Ascending aorta (tissue), 2 donors: Measurements from ENCODE around the gene ACSS3. TPM values are rescaled to one million over a fixed set of nuclear protein-coding genes. Genes with fewer than 3 reads are reported as not detected.

Source experiments
- DNase-seq, 2 donors: peaks; one replicate each; pipeline ENCODE4 v3.0.0-alpha.2; 2019; ENCODE audit warnings: low spot score in 2 of 2
- H3K27ac ChIP-seq, 2 donors: fragments of 200-600 bp; sonication (generic); one replicate each; pipeline ENCODE4 v1.5.1; 2016 to 2017; ENCODE audit warnings: mild to moderate bottlenecking in 1 of 2
- H3K27me3 ChIP-seq: fragments of 200-600 bp; sonication (generic); one replicate; pipeline ENCODE4 v1.5.1; 2017
- H3K36me3 ChIP-seq, 2 donors: fragments of 200-600 bp; sonication (generic); one replicate each; pipeline ENCODE4 v1.5.1; 2016
- H3K4me1 ChIP-seq, 2 donors: fragments of 200-600 bp; sonication (generic); one replicate each; pipeline ENCODE4 v1.5.1; 2016 to 2017; ENCODE audit warnings: mild to moderate bottlenecking in 1 of 2
- H3K4me3 ChIP-seq, 2 donors: fragments of 200-600 bp; sonication (generic); one replicate each; pipeline ENCODE4 v1.5.1; 2016 to 2017; ENCODE audit warnings: mild to moderate bottlenecking in 1 of 2
- H3K9me3 ChIP-seq, 2 donors: fragments of 200-600 bp; sonication (generic); one replicate each; pipeline ENCODE4 v1.5.1; 2016
- intact Hi-C: fragments of 100-400 bp; cut with DNase I; formaldehyde crosslinking; loops from one replicate; pipeline ENCODE4 v1.15.1; 2023
- total RNA-seq: library from RNA; depleted of rRNA; stranded (reverse); fragments of >200 nt; gene quantifications from one replicate; pipeline ENCODE4 v1.1.0, GENCODE V29; 2016
- TF ChIP-seq, protein P1 (sequence below), 3 experiments: fragments of 200-600 bp in 2 of 3; fragments of 450-650 bp in 1 of 3; sonication (generic) in 2 of 3; IDR thresholded peaks; one replicate each; pipeline ENCODE4 v1.5.1; 2016 to 2019; ENCODE audit warnings: antibody characterized with exemption in 3 of 3, mild to moderate bottlenecking in 1 of 3, moderate library complexity in 1 of 3

ACSS3 gene
- total RNA-seq, 1 donor from 2014 or later: 11.6 TPM

DNA sequence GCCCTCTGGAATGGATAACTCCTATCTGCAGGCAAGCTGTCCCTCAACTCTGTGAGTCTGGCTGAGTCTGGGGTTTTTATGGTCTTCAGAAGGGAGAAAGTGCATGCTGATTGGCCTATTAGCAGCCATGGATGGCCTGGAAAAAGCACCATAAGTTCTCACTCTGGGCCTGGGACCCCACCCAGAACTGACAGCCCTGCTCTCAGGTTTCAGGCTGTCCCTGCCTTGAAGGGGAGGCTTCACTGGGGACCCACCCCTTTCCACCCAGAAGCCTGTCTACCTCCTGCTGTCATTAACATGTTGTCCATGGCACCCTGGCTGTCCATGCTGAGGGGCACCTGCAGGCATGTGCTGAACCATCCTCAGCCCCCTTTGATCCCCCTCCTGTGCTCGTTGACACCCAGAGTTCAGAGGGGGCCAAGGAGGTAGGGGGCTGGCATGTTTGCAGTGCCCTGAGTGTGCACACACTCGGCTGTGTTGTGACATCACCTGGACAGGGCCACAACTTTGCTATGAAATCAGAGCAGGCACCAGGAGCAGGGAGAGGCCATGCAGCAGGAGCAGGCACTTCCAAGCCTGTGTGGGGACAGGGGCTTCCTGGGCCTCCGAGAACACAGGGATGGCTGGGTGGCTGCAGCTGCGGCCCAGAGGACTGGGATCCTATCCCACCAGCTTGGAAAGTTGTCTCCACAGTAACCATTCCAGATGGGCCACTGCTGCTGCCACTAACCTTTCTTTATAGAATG, 84.7 kb downstream of the ACSS3 start:
- TF ChIP-seq, protein P1, sequence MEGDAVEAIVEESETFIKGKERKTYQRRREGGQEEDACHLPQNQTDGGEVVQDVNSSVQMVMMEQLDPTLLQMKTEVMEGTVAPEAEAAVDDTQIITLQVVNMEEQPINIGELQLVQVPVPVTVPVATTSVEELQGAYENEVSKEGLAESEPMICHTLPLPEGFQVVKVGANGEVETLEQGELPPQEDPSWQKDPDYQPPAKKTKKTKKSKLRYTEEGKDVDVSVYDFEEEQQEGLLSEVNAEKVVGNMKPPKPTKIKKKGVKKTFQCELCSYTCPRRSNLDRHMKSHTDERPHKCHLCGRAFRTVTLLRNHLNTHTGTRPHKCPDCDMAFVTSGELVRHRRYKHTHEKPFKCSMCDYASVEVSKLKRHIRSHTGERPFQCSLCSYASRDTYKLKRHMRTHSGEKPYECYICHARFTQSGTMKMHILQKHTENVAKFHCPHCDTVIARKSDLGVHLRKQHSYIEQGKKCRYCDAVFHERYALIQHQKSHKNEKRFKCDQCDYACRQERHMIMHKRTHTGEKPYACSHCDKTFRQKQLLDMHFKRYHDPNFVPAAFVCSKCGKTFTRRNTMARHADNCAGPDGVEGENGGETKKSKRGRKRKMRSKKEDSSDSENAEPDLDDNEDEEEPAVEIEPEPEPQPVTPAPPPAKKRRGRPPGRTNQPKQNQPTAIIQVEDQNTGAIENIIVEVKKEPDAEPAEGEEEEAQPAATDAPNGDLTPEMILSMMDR (IDR thresholded peaks at IDR 0.05): no peak
- H3K4me1 ChIP-seq: no peaks in the 10 kb centered on the region
- peaks cover 3 to 4% of the 10 kb centered on the region in 2 donors for H3K36me3 ChIP-seq
- no peak for DNase-seq
- intact Hi-C loops: no loop called here
- no peak overlapping the region for H3K27ac ChIP-seq
- no peaks in the 10 kb centered on the region for H3K27me3 ChIP-seq
- no peak overlapping the region for H3K4me3 ChIP-seq
- H3K9me3 ChIP-seq: no peaks in the 10 kb centered on the region

DNA sequence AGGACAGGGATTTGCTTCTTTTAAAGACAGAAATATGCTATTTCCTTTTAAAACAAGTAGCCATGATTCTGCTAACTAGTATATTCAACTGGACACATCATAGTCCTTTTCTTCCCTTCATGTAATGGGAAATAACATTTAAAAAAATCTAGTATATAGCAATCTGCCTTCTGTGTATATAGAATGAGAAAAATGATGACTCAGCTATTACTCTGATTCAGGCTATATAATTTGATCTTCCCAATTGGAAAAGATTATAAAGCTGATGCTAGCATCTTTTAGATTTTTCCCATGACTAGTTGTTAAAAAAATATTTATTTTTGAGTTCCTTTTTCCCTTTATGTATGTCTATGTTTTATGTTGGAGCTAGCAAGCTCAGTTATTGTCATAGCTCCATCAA, 86.9 kb downstream of the ACSS3 start:
- no peak for DNase-seq
- Histone ChIP-seq H3K9me3 (no peaks in the 10 kb centered on the region), H3K4me1 (no peaks in the 10 kb centered on the region), H3K36me3 (peaks cover 3 to 4% of the 10 kb centered on the region in 2 donors), H3K4me3 (no peak overlapping the region), H3K27ac (no peak overlapping the region), H3K27me3 (no peaks in the 10 kb centered on the region)
- TF ChIP-seq, protein P1 (IDR thresholded peaks at IDR 0.05): no peak
- intact Hi-C loops: no loop called here

DNA sequence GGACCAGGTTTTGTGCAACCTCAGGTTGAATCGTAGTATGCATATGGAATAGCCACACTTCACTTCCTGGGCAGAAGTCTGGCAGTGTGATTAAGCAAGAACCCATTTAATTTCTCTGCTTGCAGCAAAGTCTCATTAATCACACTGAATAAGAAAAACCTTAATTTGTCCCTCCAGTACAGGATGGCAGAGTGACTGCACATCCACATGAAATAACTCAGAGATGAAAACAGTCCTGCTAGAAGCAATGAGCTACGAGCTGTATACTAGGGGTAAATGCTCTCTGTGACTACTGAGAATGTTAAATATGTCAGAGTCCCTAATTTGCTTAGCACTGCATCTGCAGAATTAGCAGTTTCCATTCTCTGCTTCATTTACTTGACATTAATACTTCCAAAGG, 88.9 kb downstream of the ACSS3 start:
- TF ChIP-seq, protein P1 (IDR thresholded peaks at IDR 0.05): no peak
- no peak for DNase-seq
- H3K27me3 ChIP-seq: no peaks in the 10 kb centered on the region
- no peak overlapping the region for H3K27ac ChIP-seq
- intact Hi-C loops: no loop called here
- no peaks in the 10 kb centered on the region for H3K4me1 ChIP-seq
- no peaks in the 10 kb centered on the region for H3K9me3 ChIP-seq
- H3K4me3 ChIP-seq: no peak overlapping the region
- no peaks in the 10 kb centered on the region for H3K36me3 ChIP-seq

DNA sequence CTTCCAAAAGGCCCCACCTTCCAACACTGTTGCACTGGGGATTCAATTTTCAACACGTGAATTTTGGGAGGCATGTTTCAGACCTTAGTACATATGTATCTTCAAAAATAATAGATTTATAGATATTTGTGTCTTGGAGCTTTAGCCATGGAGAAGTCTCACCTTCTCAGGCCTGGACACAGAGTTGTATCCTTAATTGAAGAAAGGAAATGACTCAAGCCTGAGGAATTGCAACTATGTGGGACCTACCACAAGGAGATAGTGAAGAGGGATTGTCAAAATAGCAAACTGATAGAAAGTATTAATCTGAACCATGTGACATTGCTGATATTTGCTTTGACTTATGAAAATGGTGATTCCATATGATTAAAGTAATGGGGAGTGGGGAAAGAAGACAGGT, 89.8 kb downstream of the ACSS3 start:
- Histone ChIP-seq H3K9me3 (no peaks in the 10 kb centered on the region), H3K4me1 (no peaks in the 10 kb centered on the region), H3K27me3 (no peaks in the 10 kb centered on the region), H3K4me3 (no peak overlapping the region), H3K36me3 (no peaks in the 10 kb centered on the region), H3K27ac (no peak overlapping the region)
- intact Hi-C loops: no loop called here
- DNase-seq: no peak
- TF ChIP-seq, protein P1 (IDR thresholded peaks at IDR 0.05): no peak

DNA sequence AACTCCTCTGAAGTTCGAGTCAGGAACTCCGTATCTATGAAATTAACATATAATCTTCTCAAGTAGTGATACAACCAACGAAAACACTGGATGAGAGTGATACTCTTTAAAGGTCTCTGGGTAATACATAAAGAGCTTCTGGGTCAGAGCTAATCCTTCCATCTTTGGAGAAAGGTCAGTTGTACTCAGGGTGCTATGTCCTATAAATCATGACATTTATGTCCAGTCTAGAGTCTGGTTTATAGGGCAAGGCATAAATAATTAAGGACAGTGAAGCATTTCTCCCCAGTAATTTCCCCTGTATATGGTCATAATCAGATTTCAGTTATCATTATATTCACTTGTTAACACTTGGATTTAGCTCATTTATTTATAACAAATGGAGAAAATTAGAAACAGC, 90.6 kb downstream of the ACSS3 start:
- H3K36me3 ChIP-seq: no peaks in the 10 kb centered on the region
- H3K4me1 ChIP-seq: no peaks in the 10 kb centered on the region
- H3K27ac ChIP-seq: no peak overlapping the region
- DNase-seq: no peak
- no peaks in the 10 kb centered on the region for H3K27me3 ChIP-seq
- TF ChIP-seq, protein P1 (IDR thresholded peaks at IDR 0.05): no peak
- H3K4me3 ChIP-seq: no peak overlapping the region
- no peaks in the 10 kb centered on the region for H3K9me3 ChIP-seq
- intact Hi-C loops: no loop called here
